Subcutaneous adipose tissue (tissue), 4 donors: ENCODE measurements around the gene TRIM50. TPM values are rescaled to one million over a fixed set of nuclear protein-coding genes. Genes with fewer than 3 reads are reported as not detected.

Experiments
- total RNA-seq, 4 donors: library from RNA; depleted of rRNA; stranded (reverse); fragments of >200 nt; gene quantifications; one replicate each; pipeline ENCODE4 v1.1.0, GENCODE V29; 2016
- TF ChIP-seq, protein P1 (sequence below): fragments of 450-650 bp; IDR thresholded peaks from one replicate; pipeline ENCODE4 v1.5.1; 2016; ENCODE audit warnings: low read depth, mild to moderate bottlenecking, control low read depth, antibody characterized with exemption, moderate library complexity

Gene TRIM50
- total RNA-seq, 4 donors from 2014 or later = 0.34 to 1.8 (median 0.94) TPM; not detected in 1

DNA sequence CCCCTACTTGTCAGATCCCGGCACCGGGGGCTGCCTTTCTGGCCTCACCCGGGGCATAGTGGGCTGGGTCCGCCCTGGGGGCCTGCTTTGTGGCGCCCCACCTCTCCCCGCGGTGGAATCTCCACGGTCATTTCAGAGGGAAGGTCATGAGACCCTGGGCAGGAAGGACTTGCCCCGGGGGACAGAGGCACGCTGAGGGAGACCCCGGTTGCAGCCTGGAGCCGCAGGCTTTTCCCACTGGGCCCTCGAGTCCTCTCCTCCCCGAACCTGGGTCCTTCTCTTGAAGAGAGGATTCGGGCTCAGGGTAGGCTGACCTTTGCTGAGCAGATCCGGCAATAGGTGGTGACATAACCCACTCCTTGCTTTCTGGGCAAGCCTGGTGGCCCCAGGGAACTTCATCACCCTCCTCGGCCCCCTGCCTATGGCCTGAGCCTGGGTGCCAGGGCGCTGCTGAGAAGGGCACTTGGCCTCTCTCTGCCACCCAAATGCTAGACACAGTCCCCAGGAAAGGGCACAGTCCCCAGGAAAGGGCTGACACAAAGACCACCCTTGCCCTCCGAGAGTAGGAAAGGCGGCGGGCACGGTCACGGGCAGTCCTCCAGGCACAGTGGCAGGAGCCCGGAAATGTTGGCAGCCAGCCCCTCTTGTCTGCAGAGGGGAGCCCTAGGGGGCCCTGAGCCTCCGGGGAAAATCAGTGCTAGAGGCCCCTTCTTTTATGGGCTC is 36.3 kb upstream of the TRIM50 start:
- TF ChIP-seq, protein P1, sequence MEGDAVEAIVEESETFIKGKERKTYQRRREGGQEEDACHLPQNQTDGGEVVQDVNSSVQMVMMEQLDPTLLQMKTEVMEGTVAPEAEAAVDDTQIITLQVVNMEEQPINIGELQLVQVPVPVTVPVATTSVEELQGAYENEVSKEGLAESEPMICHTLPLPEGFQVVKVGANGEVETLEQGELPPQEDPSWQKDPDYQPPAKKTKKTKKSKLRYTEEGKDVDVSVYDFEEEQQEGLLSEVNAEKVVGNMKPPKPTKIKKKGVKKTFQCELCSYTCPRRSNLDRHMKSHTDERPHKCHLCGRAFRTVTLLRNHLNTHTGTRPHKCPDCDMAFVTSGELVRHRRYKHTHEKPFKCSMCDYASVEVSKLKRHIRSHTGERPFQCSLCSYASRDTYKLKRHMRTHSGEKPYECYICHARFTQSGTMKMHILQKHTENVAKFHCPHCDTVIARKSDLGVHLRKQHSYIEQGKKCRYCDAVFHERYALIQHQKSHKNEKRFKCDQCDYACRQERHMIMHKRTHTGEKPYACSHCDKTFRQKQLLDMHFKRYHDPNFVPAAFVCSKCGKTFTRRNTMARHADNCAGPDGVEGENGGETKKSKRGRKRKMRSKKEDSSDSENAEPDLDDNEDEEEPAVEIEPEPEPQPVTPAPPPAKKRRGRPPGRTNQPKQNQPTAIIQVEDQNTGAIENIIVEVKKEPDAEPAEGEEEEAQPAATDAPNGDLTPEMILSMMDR = no peak

DNA sequence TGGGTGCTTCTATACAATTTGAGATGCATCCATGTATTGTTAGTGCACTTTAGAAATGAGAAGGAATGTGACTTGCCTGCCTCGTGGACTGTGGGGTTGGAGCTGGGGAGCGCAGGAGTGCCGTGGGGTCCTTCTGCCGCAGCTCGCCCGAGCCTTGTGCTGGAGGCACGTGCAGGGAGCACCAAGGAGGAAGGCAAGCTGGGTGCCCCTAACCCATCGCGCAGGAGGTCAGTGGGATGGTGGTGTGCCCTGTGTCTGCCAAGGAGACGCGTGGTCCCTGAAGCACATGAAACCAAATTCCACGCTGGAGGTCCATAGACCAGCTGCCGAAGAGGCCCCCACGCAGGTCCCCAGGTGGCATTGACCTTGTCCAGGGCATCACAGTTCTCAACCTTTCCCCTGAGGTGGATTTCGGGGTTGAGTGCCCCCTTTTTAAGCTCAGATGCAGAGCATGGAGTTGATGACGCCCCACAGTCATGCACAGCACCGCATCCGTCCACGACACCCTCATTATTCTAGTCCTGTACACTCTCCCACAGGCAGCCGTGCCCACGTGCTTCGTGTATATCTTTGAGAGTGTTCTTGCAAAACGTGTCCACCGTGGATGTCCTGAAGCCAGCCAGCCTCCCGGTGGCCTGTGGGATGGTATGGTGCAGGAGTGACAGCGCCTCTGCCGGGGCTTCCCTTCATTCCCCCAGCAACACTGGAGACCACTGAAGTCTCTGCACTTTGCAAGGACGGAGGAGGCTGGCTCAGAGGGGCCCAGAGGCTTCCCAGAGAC is 35.5 kb upstream of the TRIM50 start:
- TF ChIP-seq, protein P1 = no peak

DNA sequence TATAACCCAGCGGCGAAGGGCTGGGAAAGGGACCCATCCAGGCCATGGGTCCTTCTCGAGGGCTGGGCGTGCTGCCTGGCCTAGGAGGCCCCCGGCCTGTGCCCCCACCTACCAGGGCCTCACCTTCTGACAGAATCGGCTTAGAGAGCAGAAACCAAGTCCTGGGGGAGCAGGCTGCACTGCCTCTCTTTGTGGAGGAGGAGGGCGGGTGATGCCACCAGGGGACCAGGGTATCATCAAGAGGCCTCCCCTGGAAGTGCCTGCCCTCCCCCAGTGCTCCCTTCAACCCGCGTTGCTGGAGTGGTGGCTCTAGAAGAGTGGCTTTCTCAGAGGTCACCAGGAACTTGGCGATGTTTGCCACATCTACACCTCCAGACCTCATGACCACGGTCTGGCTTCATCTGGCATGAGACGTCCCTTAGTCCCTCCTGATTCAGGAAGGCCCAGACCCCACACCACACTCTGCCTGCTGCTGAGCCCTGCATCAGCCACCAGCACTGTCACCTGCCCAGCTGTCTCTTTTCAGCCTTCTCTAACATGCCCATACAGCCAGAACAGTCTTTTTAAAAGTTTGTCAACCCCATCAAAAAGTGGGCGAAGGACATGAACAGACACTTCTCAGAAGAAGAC is 32.0 kb upstream of the TRIM50 start:
- TF ChIP-seq, protein P1 = no peak

DNA sequence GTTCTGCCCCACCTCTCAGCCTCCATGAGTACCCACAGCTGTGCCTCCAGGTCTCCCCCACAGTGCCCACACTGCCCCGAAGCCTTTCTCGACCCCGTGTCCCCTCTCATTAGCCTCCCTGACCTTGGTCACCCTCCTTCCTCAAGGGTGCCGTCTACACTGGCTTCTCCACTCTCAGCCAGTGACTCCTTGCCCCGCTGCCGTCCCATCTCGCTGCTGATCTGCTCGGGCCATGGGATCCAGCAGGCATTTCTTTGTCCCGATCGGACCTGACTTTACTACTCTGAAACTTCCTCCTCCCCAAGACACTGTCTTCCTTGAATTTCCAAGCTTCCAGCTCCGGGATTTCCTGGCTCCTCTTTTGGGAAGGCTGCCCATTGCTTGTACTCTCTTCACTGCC is 31.4 kb upstream of the TRIM50 start:
- TF ChIP-seq, protein P1 = no peak

DNA sequence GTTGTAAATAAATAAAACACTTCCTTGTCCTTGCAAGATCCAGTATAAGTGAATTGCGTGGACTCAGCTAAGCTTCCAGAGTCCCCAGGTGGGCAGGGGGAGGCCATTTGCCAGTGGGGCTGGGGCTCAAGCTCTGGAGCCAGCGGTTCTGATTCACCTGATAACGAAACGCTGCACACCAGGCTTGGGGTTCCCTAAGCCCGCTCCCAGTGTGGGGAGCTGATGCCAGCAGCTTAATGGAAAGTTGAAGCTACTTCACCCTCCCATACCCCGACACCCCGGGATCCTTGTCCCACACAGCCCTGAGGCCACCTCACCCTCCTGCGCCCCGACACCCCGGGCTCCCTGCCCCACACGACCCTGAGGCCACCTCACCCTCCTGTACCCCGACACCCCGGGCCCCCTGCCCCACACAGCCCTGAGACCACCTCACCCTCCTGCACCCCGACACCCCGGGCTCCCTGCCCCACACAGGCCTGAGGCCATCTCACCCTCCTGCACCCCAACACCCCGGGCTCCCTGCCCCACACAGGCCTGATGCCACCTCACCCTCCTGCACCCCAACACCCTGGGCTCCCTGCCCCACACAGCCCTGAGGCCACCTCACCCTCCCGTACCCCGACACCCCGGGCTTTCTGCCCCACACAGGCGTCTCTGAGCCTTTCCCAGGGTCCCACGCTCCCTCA is 30.9 kb upstream of the TRIM50 start:
- TF ChIP-seq, protein P1 = no peak

DNA sequence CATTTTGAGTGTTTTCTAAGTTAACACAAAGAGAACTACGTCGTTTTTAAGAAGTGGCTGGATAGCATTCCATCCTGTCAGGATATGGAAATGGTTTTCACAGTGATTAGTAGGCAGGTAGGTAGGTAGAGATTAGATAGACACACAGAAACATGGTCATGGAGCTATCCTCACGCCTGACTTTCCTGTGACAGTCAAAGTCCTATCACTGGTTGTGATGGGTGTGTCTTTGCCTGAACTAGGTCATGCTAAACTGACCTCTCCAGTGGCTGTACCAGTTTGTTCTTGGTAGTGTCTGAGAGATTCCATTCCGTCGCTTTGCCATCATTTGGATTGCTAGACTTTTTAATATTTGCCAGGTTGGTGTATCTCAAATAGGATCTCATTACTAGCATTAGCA is 28.3 kb upstream of the TRIM50 start:
- TF ChIP-seq, protein P1 = no peak
